Vagina (tissue), 2 donors: Measurements from ENCODE around the gene SOCS3.

Experiments used
- CTCF ChIP-seq, 3 experiments: fragments of 450-650 bp in 2 of 3; fragments of 200-600 bp in 1 of 3; sonication (generic) in 1 of 3; IDR thresholded peaks; one replicate each; pipeline ENCODE4 v1.5.1; 2017 to 2019; ENCODE audit warnings: antibody characterized with exemption in 3 of 3, mild to moderate bottlenecking in 2 of 3, moderate library complexity in 2 of 3
- POLR2A ChIP-seq, 2 donors: fragments of 450-650 bp; IDR thresholded peaks; one replicate each; pipeline ENCODE4 v1.6.1; 2017; ENCODE audit warnings: antibody characterized with exemption in 2 of 2, mild to moderate bottlenecking in 2 of 2, moderate library complexity in 2 of 2
- POLR2AphosphoS5 ChIP-seq, 2 donors: sonication (generic); formaldehyde crosslinking; IDR thresholded peaks; one replicate each; pipeline ENCODE4 v1.9.0; 2017; ENCODE audit warnings: antibody characterized with exemption in 2 of 2, mild to moderate bottlenecking in 2 of 2, low read depth in 1 of 2; ENCODE audit not compliant: insufficient read depth in 1 of 2

GRCh38 chr17:78379131-78379491 lies 19.2 kb upstream of the SOCS3 start:
- TF ChIP-seq POLR2A (IDR thresholded peaks at IDR 0.05): no peak
- no peak for TF ChIP-seq POLR2AphosphoS5 (IDR thresholded peaks at IDR 0.05; ENCODE audit: insufficient read depth in 1 of 2, low read depth in 1 of 2)
- TF ChIP-seq CTCF (IDR thresholded peaks at IDR 0.05): no peak
